Sigmoid colon (tissue), 3 donors: ENCODE measurements around the gene SIDT2.

Experiments used
- POLR2A ChIP-seq, 2 donors: fragments of 450-650 bp; IDR thresholded peaks; one replicate each; pipeline ENCODE4 v1.6.1; 2016; ENCODE audit warnings: antibody characterized with exemption in 2 of 2, mild to moderate bottlenecking in 2 of 2, moderate library complexity in 2 of 2
- TF ChIP-seq, protein P1 (sequence below), 4 experiments: fragments of 450-650 bp in 3 of 4; fragments of 200-600 bp in 1 of 4; IDR thresholded peaks; one replicate each; pipeline ENCODE4 v1.5.1; 2016 to 2019; ENCODE audit warnings: antibody characterized with exemption in 4 of 4, mild to moderate bottlenecking in 3 of 4, moderate library complexity in 2 of 4

DNA sequence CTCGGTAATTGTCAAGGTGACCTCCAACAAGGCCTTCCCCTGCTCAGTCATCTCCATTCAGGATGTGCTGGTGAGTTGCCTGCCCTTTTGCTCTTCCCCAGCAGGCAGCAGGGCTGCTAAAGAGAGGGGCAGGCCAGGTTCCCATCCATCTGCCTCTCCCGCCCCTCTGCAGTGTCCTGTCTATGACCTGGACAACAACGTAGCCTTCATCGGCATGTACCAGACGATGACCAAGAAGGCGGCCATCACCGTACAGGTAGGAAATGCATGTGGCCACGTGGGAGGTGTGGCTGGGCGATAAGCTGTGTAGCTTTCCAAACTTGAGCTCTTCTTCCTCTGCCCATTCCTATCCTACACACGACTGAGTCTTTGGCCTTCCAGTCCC lies 4.0 kb downstream of the SIDT2 start:
- TF ChIP-seq, protein P1, sequence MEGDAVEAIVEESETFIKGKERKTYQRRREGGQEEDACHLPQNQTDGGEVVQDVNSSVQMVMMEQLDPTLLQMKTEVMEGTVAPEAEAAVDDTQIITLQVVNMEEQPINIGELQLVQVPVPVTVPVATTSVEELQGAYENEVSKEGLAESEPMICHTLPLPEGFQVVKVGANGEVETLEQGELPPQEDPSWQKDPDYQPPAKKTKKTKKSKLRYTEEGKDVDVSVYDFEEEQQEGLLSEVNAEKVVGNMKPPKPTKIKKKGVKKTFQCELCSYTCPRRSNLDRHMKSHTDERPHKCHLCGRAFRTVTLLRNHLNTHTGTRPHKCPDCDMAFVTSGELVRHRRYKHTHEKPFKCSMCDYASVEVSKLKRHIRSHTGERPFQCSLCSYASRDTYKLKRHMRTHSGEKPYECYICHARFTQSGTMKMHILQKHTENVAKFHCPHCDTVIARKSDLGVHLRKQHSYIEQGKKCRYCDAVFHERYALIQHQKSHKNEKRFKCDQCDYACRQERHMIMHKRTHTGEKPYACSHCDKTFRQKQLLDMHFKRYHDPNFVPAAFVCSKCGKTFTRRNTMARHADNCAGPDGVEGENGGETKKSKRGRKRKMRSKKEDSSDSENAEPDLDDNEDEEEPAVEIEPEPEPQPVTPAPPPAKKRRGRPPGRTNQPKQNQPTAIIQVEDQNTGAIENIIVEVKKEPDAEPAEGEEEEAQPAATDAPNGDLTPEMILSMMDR (IDR thresholded peaks at IDR 0.05): no peak
- no peak for TF ChIP-seq POLR2A (IDR thresholded peaks at IDR 0.05)
